PC-9 (cell line): ENCODE measurements around the gene CC2D1B.

Experiments used
- EZH2 ChIP-seq: fragments of 200-600 bp; sonication (generic); IDR thresholded peaks from 2 replicates; pipeline ENCODE4 v1.8.0; 2017; ENCODE audit warnings: antibody characterized with exemption, low read depth
- TF ChIP-seq, protein P1 (sequence below): fragments of 200-600 bp; sonication (generic); conservative IDR thresholded peaks from 2 replicates; pipeline ENCODE4 v1.6.1; 2017; ENCODE audit warnings: mixed run types, antibody characterized with exemption, mild to moderate bottlenecking, moderate library complexity

DNA sequence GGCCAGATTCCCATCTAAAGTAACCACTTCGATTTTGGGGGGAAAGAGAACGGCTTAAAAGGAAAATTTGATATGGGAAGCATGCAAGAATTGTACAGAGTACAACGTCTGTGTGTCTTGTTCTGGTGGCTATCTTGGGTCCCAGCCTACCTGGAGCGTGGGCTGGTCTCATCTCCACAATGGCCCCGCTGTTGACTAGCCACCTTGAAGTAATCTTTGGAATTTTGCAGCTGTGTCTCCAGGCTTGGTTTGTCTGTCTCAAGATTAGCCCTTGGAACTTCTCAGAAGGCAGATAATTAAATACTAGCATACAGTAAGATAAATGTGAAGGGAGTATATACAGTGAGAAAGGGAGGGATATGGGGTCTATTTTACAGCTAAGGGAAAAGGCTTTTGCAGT lies 1.3 kb upstream of the CC2D1B start:
- TF ChIP-seq EZH2, result no peak
- TF ChIP-seq, protein P1, sequence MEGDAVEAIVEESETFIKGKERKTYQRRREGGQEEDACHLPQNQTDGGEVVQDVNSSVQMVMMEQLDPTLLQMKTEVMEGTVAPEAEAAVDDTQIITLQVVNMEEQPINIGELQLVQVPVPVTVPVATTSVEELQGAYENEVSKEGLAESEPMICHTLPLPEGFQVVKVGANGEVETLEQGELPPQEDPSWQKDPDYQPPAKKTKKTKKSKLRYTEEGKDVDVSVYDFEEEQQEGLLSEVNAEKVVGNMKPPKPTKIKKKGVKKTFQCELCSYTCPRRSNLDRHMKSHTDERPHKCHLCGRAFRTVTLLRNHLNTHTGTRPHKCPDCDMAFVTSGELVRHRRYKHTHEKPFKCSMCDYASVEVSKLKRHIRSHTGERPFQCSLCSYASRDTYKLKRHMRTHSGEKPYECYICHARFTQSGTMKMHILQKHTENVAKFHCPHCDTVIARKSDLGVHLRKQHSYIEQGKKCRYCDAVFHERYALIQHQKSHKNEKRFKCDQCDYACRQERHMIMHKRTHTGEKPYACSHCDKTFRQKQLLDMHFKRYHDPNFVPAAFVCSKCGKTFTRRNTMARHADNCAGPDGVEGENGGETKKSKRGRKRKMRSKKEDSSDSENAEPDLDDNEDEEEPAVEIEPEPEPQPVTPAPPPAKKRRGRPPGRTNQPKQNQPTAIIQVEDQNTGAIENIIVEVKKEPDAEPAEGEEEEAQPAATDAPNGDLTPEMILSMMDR, result no peak
